ENCODE results near the gene SOD2. TPM values are rescaled to one million over a fixed set of nuclear protein-coding genes. Genes with fewer than 3 reads are reported as not detected.
"Not testable (repeated sequence)": the region's sequence is repeated elsewhere in the genome, so short reads cannot be mapped to it uniquely, and the experiment has no call there.

SOD2 gene
- total RNA-seq, 1 donor from 2014 or later = 63.1 TPM

GRCh38 chr6:159718634-159719033 is 25.6 kb upstream of the SOD2 start:
- intact Hi-C loops (cut with micrococcal nuclease) = no loop called here

- intact Hi-C loops (cut with micrococcal nuclease) = no loop called here
These were observed 23.4 kb upstream of the SOD2 start for GRCh38 chr6:159716247-159717096.

GRCh38 chr6:159715605-159716004 is 22.6 kb upstream of the SOD2 start:
- intact Hi-C loops (cut with micrococcal nuclease) = no loop called here

DNA sequence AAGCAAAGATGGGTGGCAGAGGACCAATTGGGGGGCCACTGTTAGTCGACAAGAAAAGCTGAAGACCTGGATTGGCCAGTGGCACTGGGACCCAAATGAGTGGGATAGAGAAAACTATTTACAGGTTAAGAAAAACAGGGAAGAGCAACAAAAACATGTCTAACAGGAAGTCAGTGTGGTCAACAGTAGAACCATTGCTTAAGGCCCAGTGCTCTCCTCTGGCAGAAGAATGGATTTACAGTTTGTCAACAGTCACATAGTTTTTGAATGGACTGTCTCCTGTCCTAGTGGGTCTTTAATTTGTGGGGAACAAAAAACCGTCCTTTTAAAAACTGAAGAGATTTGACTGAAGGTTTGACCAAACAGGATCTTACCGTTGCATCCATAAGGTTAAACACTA is 22.1 kb upstream of the SOD2 start:
- intact Hi-C loops (cut with micrococcal nuclease) = no loop called here

- intact Hi-C loops (cut with micrococcal nuclease) = no loop called here
These were observed 21.4 kb upstream of the SOD2 start for GRCh38 chr6:159714404-159714803.

- intact Hi-C loops (cut with micrococcal nuclease) = no loop called here
These were observed 20.9 kb upstream of the SOD2 start for GRCh38 chr6:159713984-159714383.

- intact Hi-C loops (cut with micrococcal nuclease) = not testable (repeated sequence)
These were observed 19.3 kb upstream of the SOD2 start for GRCh38 chr6:159712389-159712788.

GRCh38 chr6:159710603-159711002 is 17.6 kb upstream of the SOD2 start:
- intact Hi-C loops (cut with micrococcal nuclease) = not testable (repeated sequence)

- intact Hi-C loops (cut with micrococcal nuclease) = no loop called here
These were observed 8.5 kb upstream of the SOD2 start for GRCh38 chr6:159701413-159701999.

GRCh38 chr6:159700970-159701369 is 7.9 kb upstream of the SOD2 start:
- intact Hi-C loops (cut with micrococcal nuclease) = no loop called here

- intact Hi-C loops (cut with micrococcal nuclease) = loop anchor here (2.0 to 10.0 kb wide), 3 partner anchors 651 to 1871 kb away; partner anchors contain the start of genes AGPAT4, SNX9 and TAGAP
These were observed 2.9 kb upstream of the SOD2 start for GRCh38 chr6:159695984-159696383.

DNA sequence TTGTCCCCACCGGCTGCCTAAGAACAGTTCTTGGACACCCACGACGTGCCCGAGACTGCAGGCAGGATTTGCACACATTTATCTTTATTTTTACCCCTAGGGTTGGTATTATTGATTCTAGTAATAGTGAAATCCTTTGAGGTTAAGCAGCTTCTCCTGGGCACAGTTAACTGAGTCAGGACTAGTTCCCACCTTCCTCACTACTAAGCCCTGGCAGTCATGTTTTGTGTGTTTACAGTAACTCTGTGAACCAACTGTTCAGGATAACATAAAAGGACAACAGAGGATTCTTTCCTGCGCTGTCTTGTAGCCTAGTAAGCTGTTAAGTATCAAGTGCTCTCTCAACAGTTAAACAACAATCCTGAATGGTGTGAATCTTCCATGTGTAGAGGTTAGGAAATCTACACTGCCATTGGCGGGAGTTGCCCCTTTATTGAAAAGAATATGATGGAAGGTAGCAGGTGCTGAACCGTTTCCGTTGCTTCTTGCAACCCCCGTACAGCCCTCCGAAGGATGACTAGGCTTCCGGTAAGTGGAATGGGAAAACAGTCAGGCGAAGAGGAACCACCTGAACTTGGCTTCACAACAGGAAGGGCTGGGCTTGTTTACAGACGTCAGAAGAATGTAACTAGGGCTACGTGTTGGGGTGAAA is 979 bp upstream of the SOD2 start:
- intact Hi-C loops (cut with micrococcal nuclease) = loop anchor here (1.0 to 10.0 kb wide), 10 partner anchors 32 to 1869 kb away; partner anchors contain the start of genes AGPAT4, GTF2H5, SERAC1 and SNX9

DNA sequence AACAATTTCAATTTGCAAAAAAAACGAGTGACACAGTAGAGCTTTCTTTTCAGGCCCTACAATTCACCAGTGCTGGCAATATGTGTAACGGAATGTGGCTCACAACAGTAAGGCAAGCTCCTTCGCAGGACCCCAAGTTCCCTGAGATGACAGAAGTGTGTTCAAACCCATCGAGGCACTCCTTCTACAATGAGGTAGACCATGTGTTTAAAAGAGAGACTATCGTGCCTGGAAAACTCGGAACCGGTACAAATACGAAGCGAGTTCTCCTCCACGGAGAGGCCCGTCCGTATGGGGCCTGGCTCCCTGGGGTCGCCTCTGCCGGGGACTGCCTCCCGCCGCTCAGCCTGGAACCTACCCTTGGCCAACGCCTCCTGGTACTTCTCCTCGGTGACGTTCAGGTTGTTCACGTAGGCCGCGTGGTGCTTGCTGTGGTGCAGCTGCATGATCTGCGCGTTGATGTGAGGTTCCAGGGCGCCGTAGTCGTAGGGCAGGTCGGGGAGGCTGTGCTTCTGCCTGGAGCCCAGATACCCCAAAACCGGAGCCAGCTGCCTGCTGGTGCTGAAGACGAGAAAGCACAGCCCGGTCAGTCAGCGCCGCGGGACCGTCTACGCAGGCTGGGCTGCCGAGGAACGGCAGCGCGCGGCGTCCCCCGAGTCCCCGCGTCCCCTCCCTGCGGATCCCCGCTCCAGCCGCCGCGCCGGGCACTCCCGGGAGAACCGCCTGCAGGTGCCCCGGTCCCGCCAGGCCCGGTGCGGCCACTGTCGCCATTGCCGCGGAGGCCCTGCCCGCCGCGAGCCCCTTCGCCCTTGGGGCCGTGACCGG is 526 bp downstream of the SOD2 start:
- intact Hi-C loops (cut with micrococcal nuclease) = loop anchor here (1.0 to 10.0 kb wide), 8 partner anchors 34 to 1868 kb away; partner anchors contain the start of genes GTF2H5, SERAC1, SNX9 and SYTL3

DNA sequence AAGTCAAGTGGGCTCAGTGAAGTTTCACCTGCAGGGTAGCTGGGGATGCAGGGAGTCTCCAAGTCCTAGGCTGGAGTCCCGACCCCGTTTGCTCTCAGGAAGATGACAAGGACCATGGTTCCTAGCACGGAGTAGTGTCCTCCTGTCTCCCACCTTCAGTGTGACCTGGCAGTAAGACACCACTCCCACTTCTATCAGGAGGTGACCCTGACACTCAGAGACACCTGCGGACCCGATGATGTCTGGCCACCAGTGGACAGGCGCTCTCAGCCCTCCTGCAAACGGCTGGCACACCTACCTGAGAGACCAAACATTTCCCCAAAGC is 1.1 kb downstream of the SOD2 start:
- intact Hi-C loops (cut with micrococcal nuclease) = loop anchor here (1.0 to 10.0 kb wide), 13 partner anchors 70 to 1867 kb away; partner anchors contain the start of genes ACAT2, GTF2H5, SERAC1 and SNX9

DNA sequence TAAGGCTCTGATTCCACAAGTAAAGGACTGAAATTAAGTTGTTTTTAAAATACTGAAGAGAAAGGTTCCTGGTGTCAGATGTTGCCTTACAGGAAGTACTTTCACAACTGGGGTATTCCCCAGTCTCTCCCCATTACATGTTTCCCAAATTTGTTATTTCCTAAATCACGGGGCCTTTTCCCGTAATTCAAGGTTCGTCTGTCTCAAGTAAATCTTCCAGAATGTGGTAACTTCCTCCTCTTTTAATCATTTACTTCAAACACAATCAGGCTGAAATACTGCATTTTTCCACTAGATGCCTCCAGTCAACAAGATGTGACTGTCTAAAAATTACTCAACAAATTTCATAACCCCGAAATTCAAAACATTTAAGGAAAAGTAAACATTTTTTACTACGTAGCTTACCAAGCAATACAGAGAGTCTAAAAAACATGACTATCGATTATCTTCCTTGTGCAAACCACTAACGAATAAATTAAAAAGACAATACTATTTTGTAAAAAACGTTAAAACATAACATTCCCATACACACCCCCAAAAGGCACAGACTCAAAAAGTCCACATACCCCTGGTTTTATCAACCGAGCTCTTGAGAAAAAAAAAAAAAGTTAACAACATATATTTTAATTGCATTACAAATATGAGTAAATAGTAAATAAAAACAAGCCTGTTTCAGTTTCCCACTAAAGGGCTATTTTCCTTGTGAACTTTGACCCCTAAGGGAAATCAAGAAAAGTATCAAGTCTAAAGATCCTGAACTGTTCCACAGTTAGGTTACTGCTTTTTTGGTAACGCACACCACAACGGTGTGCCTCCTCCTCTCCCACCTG is 1.7 kb downstream of the SOD2 start:
- intact Hi-C loops (cut with micrococcal nuclease) = loop anchor here (1.0 to 10.0 kb wide), 13 partner anchors 71 to 1867 kb away; partner anchors contain the start of genes ACAT2, GTF2H5, SERAC1 and SNX9

GRCh38 chr6:159690135-159690534 is 2.9 kb downstream of the SOD2 start:
- intact Hi-C loops (cut with micrococcal nuclease) = loop anchor here (2.0 to 10.0 kb wide), 5 partner anchors 449 to 1865 kb away; partner anchors contain the start of genes GTF2H5, SERAC1, SNX9 and SYTL3

GRCh38 chr6:159689001-159689400 is 4.0 kb downstream of the SOD2 start:
- intact Hi-C loops (cut with micrococcal nuclease) = no loop called here

GRCh38 chr6:159688266-159688905 is 4.7 kb downstream of the SOD2 start:
- intact Hi-C loops (cut with micrococcal nuclease) = no loop called here

GRCh38 chr6:159687341-159687740 is 5.7 kb downstream of the SOD2 start:
- intact Hi-C loops (cut with micrococcal nuclease) = no loop called here

- intact Hi-C loops (cut with micrococcal nuclease) = no loop called here
These were observed 6.3 kb downstream of the SOD2 start for GRCh38 chr6:159686703-159687102.

All from T-helper 1 cell treated with Interleukin-12 subunit alpha and Interleukin-12 subunit beta and Interleukin-4 antibody, amounts not matched to agents 30 ng/mL and 1 ng/mL, for 36 hours (primary cell).